ENCODE measurements around the gene IGF2BP1. TPM values are rescaled to one million over a fixed set of nuclear protein-coding genes. Genes with fewer than 3 reads are reported as not detected.
A peak's percentile ranks its signal among the peaks of the same experiment; 100 is the strongest.

Gene IGF2BP1
- total and polyA plus RNA-seq, 2 of the 8 experiments (the other 6 are each of a cell fraction or from before 2014, with no cell fraction given): 41.6 to 513 TPM

GRCh38 chr17:48960834-48961515, 36.2 kb upstream of the IGF2BP1 start:
- peak overlapping the region; percentile 87; the same call in 1 of the 2 replicates for H2BK20ac ChIP-seq (ENCODE audit: low read length)
- H3K79me2 ChIP-seq (ENCODE audit: control insufficient read depth in 1 of 2, insufficient read depth in 2 of 2, low read length in 2 of 2): no peaks in the 10 kb centered on the region
- DNase-seq (ENCODE audit: low read depth in 1 of 2, low spot score in 2 of 2) (peak in 1 of 2 experiments; percentile 65), FAIRE-seq (no peak)
- H3K36me3 ChIP-seq (ENCODE audit: control insufficient read depth in 2 of 4, insufficient read depth in 4 of 4, low read length in 3 of 4): no peaks in the 10 kb centered on the region
- peak overlapping the region; percentile 35 for H2BK120ac ChIP-seq (replicated peaks; ENCODE audit: low read depth, low read length)
- no peaks in the 10 kb centered on the region; the same call in 1 of the 2 replicates for H3K23me2 ChIP-seq (ENCODE audit: low read depth, low read length)
- peaks cover 8 to 17% (median 13%) of the 10 kb centered on the region in 4 experiments; a peak in 6 of 7 replicates for H3K4me1 ChIP-seq (replicated peaks in 1 of 4; ENCODE audit: control insufficient read depth in 3 of 4, insufficient read depth in 4 of 4, low read length in 3 of 4)
- no peak overlapping the region for H3K14ac ChIP-seq (ENCODE audit: insufficient read length)
- no peak overlapping the region for H3K23ac ChIP-seq (ENCODE audit: insufficient read length)
- peak overlapping the region; percentile 76; the same call in 1 of the 2 replicates for H4K8ac ChIP-seq (ENCODE audit: extremely low read depth, insufficient read depth, low read length)
- peak overlapping the region in 2 of 4 experiments; percentile 14 to 25; a peak in 1 of 7 replicates for H3K9ac ChIP-seq (replicated peaks in 1 of 4; ENCODE audit: extremely low read depth in 1 of 4, low read depth in 3 of 4, low read length in 3 of 4)
- H2BK5ac ChIP-seq (ENCODE audit: low read depth, low read length): peak overlapping the region; percentile 61
- H3K27me3 ChIP-seq (replicated peaks in 1 of 4; ENCODE audit: control insufficient read depth in 3 of 4, extremely low read depth in 1 of 4, insufficient read depth in 3 of 4, low read length in 3 of 4): no peaks in the 10 kb centered on the region; a peak in 1 of 7 replicates
- H3K18ac ChIP-seq (ENCODE audit: extremely low read depth, low read length): peak overlapping the region; percentile 89
- no peak overlapping the region for H2AK5ac ChIP-seq (ENCODE audit: low read depth, low read length)
- H3K4ac ChIP-seq (replicated peaks; ENCODE audit: insufficient read length, low read depth, low read length): no peak overlapping the region
- H2AFZ ChIP-seq (ENCODE audit: low read length): peak overlapping the region; percentile 55; the same call in 1 of the 2 replicates
- CTCF ChIA-PET (ENCODE audit: partially characterized antibody): interaction anchor here (0.6 to 7.1 kb wide), 19 partner anchors 7 to 112 kb away, joined by 3 to 64 read pairs (median 4); no protein-coding TSS in a partner anchor
- WGBS, 2 experiments (ENCODE audit: extremely low coverage in 1 of 2, insufficient coverage in 1 of 2, insufficient read length in 1 of 2, insufficient replicate concordance in 2 of 2, low coverage in 1 of 2, low lambda C conversion rate in 2 of 2, missing lambda C conversion rate in 1 of 2): 40% methylated on average over 11 of the region's 11 CpGs; no CpG with 5 or more reads in 1 of the 2 experiments
- H3K9me3 ChIP-seq (ENCODE audit: insufficient read depth in 2 of 2, low read depth in 1 of 2, low read length in 1 of 2): no peaks in the 10 kb centered on the region
- no peak overlapping the region for H3K27ac ChIP-seq (ENCODE audit: low read depth, low read length)
- H2BK15ac ChIP-seq (ENCODE audit: low read length): no peak overlapping the region; the same call in 1 of the 2 replicates
- no peaks in the 10 kb centered on the region for H3K79me1 ChIP-seq (ENCODE audit: low read depth, low read length)
- no peak overlapping the region for H3K56ac ChIP-seq (replicated peaks; ENCODE audit: insufficient read length, low read depth, low read length)
- no peak overlapping the region for H4K5ac ChIP-seq (ENCODE audit: insufficient read length, low read depth, low read length)
- H4K91ac ChIP-seq (replicated peaks; ENCODE audit: insufficient read length, low read length): peak overlapping the region; percentile 76
- POLR2A ChIA-PET (ENCODE audit: partially characterized antibody): interaction anchor here (0.7 to 4.6 kb wide), 19 partner anchors 10 to 225 kb away, joined by 3 to 41 read pairs (median 3); partner anchors contain the start of genes IGF2BP1 and SNF8
- H3K4me2 ChIP-seq (ENCODE audit: insufficient read depth in 1 of 2, low read depth in 2 of 2, low read length in 2 of 2): peak overlapping the region; percentile 54 to 56
- peak overlapping the region; percentile 89 for H2BK12ac ChIP-seq (ENCODE audit: low read depth, low read length)
- peak overlapping the region in 2 of 4 experiments; percentile 14 to 25; a peak in 1 of 8 replicates for H3K4me3 ChIP-seq (ENCODE audit: extremely low read depth in 1 of 4, insufficient read depth in 2 of 4, low read depth in 3 of 4, low read length in 4 of 4)
- no peaks in the 10 kb centered on the region for H4K20me1 ChIP-seq (replicated peaks in 1 of 2; ENCODE audit: control insufficient read depth in 1 of 2, insufficient read depth in 2 of 2, low read length in 2 of 2)
- no peak for TF ChIP-seq ZNF274 (IDR thresholded peaks at IDR 0.05; ENCODE audit: borderline replicate concordance, extremely low read depth, low read length)
- no peak for TF ChIP-seq TEAD4 (IDR thresholded peaks at IDR 0.05; ENCODE audit: low read depth, low read length)
- TF ChIP-seq SIN3A (conservative IDR thresholded peaks at IDR 0.05 in 1 of 2, IDR thresholded peaks at IDR 0.05 in 1 of 2; ENCODE audit: low read depth in 1 of 2, low read length in 2 of 2): no peak
- no peak for TF ChIP-seq TAF1 (IDR thresholded peaks at IDR 0.05; ENCODE audit: low read depth, low read length)
- TF ChIP-seq MAFK (IDR thresholded peaks at IDR 0.05; ENCODE audit: low read depth, low read length): no peak
- no peak for TF ChIP-seq SIRT6 (IDR thresholded peaks at IDR 0.05; ENCODE audit: low read length)
- no peak for TF ChIP-seq POLR2A (IDR thresholded peaks at IDR 0.05; ENCODE audit: control extremely low read depth in 1 of 2, low read depth in 2 of 2, low read length in 2 of 2)
- no peak for TF ChIP-seq RNF2 (IDR thresholded peaks at IDR 0.05; ENCODE audit: borderline replicate concordance, low read depth, low read length, missing control alignments, poor library complexity, severe bottlenecking)
- 0 out of 2 replicates have a peak, but pooled peaks have one; percentile 12 for TF ChIP-seq MAX (IDR thresholded peaks at IDR 0.05)
- peak; percentile 42 for TF ChIP-seq ASH2L (IDR thresholded peaks at IDR 0.05; ENCODE audit: low read length)
- no peak for TF ChIP-seq CREB1 (IDR thresholded peaks at IDR 0.05)
- no peak for TF ChIP-seq BRCA1 (IDR thresholded peaks at IDR 0.05; ENCODE audit: low read depth, low read length)
